Urinary bladder (tissue), 4 donors: Measurements from ENCODE around the gene TTC7B. TPM values are rescaled to one million over a fixed set of nuclear protein-coding genes. Genes with fewer than 3 reads are reported as not detected.

Source experiments
- DNase-seq: peaks from one replicate; pipeline ENCODE4 v3.0.0-alpha.2; 2015; ENCODE audit errors: extremely low spot score
- H3K27ac ChIP-seq: one replicate; pipeline ENCODE4 v1.5.1; 2013; ENCODE audit warnings: low read depth, mild to moderate bottlenecking, moderate library complexity
- H3K36me3 ChIP-seq: one replicate; pipeline ENCODE4 v1.6.1; 2013; ENCODE audit warnings: mild to moderate bottlenecking, moderate library complexity; ENCODE audit not compliant: insufficient read depth
- H3K4me1 ChIP-seq: one replicate; pipeline ENCODE4 v1.6.1; 2013; ENCODE audit warnings: mild to moderate bottlenecking, moderate library complexity; ENCODE audit not compliant: insufficient read depth
- H3K4me3 ChIP-seq: one replicate; pipeline ENCODE4 v1.5.1; 2013; ENCODE audit warnings: low read depth, low read length
- WGBS: extraction: QIAGEN DNeasy Blood & Tissue Kit; methylation state at CpG from one replicate; pipeline ENCODE4 v1.1.7; 2013; 5-methylcytosine and 5-hydroxymethylcytosine counted together
- polyA plus RNA-seq: library from polyadenylated mRNA; stranded (reverse); fragments of 200-250 nt; gene quantifications from one replicate; pipeline ENCODE4 v1.2.3, GENCODE V29; 2013
- total RNA-seq: library from RNA; depleted of rRNA; stranded (reverse); fragments of >200 nt; gene quantifications from one replicate; pipeline ENCODE4 v1.2.3, GENCODE V29; 2014
- donor health status: healthy with polysubstance abuse.
- donor health status: healthy.

Gene TTC7B
- total and polyA plus RNA-seq, 2 donors = 20.0 to 48.9 TPM

GRCh38 chr14:90562652-90563051, 253.6 kb downstream of the TTC7B start:
- Histone ChIP-seq H3K36me3 (no peaks in the 10 kb centered on the region), H3K4me1 (no peaks in the 10 kb centered on the region), H3K4me3 (no peak overlapping the region), H3K27ac (no peak overlapping the region)
- 84% methylated on average over 6 of the region's 6 CpGs for whole genome bisulfite sequencing
- DNase-seq = no peak

GRCh38 chr14:90561920-90562319, 254.3 kb downstream of the TTC7B start:
- DNase-seq = no peak
- no peak overlapping the region for H3K27ac ChIP-seq
- 88% methylated on average over 7 of the region's 7 CpGs for WGBS
- H3K36me3 ChIP-seq = no peaks in the 10 kb centered on the region
- no peak overlapping the region for H3K4me3 ChIP-seq
- H3K4me1 ChIP-seq = no peaks in the 10 kb centered on the region

GRCh38 chr14:90560991-90561390, 255.2 kb downstream of the TTC7B start:
- WGBS = 91% methylated on average over 10 of the region's 10 CpGs
- Histone ChIP-seq H3K4me1 (no peaks in the 10 kb centered on the region), H3K36me3 (no peaks in the 10 kb centered on the region), H3K27ac (no peak overlapping the region), H3K4me3 (no peak overlapping the region)
- DNase-seq = no peak

DNA sequence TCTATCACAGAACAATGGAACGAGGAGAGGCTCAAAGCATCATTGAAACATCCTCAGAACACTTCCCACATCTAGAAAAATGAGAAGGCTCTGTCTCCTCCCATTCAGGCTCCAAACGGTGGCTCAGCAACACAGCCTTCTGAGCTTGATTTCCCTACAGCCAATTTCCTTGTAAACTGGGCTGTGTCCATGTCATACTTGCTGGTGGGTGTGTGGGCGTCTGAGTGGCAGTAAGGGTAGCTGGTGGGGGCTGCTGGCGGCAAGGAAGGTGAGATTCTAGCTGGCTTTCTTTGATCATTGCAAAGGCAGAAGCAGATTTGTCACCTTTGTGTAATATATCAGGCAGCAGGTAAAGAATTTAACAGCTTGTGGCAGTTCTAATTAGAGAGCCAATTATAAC, 255.7 kb downstream of the TTC7B start:
- H3K4me3 ChIP-seq = no peak overlapping the region
- no peaks in the 10 kb centered on the region for H3K36me3 ChIP-seq
- H3K27ac ChIP-seq = no peak overlapping the region
- 84% methylated on average over 4 of the region's 4 CpGs for WGBS
- H3K4me1 ChIP-seq = no peaks in the 10 kb centered on the region
- DNase-seq = no peak

DNA sequence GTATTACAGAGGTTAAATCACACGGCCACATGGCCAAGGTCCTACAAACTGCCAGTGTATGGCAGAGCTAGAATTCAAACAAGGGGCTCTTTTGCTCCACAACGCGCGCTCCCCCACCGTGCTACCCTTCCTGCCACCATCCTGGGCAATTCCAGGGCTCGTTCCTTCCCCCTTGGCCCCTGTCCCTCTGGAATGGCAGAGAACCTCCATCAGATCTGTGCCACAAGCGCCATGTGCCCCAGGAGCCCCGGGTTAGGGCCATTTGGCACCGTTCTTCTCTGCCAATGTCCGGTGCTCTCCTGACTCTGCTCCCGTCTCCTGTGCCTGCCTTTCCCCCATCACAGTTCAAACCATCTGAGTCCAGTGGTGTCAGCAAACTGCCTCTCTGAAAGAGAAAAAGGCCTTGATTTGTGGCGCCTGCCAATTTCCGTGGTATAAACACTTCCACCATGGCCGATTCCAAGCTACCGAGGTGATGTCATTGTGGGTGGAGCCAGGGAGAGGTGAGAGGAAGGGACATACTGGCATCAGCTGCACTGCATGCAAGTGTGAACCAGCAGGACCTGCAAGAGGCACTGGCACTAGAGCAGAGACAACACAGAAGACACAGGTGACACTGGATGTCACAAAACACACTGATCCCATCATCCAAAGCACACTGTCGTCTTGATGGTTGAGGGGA, 256.3 kb downstream of the TTC7B start:
- Histone ChIP-seq H3K36me3 (no peaks in the 10 kb centered on the region), H3K4me3 (no peak overlapping the region), H3K27ac (no peak overlapping the region), H3K4me1 (no peaks in the 10 kb centered on the region)
- 92% methylated on average over 16 of the region's 16 CpGs for WGBS
- no peak for DNase-seq

GRCh38 chr14:90558983-90559590, 257.1 kb downstream of the TTC7B start:
- Histone ChIP-seq H3K4me1 (no peaks in the 10 kb centered on the region), H3K4me3 (no peak overlapping the region), H3K27ac (no peak overlapping the region), H3K36me3 (no peaks in the 10 kb centered on the region)
- WGBS = 91% methylated on average over 12 of the region's 12 CpGs
- DNase-seq = no peak

DNA sequence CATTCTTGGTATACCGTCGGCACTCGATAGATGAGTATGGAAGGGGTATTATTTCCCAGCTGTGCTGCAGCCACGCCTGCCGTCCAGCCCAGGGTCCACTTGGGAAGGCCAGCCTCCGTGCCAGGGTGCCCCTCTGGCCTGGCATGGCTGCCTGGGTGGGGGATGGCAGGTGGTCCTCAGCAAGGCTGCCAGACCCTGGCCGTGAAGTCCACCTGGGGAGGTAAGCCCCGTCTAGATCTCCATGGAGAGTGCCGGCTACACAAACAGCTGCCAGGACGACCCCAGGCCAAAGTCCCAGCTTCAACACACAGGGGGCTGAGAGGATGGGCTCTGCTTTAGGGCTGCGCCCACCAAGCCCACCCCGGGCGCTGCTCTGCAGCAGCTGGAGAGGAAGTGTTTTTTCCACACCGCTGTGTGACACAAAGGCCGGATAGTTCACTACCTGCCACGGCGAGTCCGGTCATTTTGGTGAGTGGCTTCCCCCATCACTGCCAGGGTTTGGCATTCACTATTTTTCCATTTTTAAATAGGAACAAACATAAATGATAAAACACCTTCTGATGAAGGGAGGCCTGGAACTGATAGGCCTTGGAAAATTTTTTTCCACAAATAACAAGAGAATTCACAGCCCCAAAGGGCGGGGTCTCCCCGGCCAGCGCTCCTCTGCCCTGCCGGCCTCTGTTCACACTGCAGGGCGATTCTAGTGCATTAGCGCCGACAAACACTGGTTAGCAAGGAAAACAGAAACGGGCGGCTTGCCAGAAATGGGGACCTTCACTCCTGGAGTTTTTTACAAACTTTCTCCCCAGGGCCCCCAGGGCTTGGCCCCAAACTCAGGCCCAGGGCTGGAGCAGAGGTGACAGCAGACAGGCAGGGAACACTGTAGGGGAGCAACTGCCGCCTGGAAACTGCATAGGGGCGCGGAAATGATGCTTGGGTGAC, 257.9 kb downstream of the TTC7B start:
- Histone ChIP-seq H3K4me3 (no peak overlapping the region), H3K4me1 (no peaks in the 10 kb centered on the region), H3K27ac (no peak overlapping the region), H3K36me3 (no peaks in the 10 kb centered on the region)
- WGBS = 88% methylated on average over 30 of the region's 30 CpGs
- DNase-seq = no peak

DNA sequence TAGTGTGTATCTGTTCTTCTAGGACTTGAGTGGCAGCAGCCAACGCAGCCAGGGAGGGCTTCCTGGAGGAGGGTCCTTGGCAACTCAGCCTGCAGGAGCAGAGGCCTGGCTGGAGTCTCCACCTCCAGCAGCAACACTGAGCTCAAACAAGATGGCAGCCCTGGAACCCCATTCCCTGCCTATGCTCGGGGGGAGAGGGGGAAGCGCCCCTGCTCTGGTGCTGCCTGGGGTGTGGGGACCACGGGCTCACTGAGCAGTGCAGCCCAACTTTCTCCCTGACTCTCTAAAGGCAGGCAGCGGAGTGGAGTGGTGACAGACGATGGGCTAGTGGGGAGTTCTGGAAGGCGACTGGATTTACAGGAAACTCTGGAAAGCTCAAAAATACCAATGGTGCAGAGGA, 258.7 kb downstream of the TTC7B start:
- 93% methylated on average over 7 of the region's 7 CpGs for WGBS
- Histone ChIP-seq H3K27ac (no peak overlapping the region), H3K36me3 (no peaks in the 10 kb centered on the region), H3K4me1 (no peaks in the 10 kb centered on the region), H3K4me3 (no peak overlapping the region)
- DNase-seq = no peak

DNA sequence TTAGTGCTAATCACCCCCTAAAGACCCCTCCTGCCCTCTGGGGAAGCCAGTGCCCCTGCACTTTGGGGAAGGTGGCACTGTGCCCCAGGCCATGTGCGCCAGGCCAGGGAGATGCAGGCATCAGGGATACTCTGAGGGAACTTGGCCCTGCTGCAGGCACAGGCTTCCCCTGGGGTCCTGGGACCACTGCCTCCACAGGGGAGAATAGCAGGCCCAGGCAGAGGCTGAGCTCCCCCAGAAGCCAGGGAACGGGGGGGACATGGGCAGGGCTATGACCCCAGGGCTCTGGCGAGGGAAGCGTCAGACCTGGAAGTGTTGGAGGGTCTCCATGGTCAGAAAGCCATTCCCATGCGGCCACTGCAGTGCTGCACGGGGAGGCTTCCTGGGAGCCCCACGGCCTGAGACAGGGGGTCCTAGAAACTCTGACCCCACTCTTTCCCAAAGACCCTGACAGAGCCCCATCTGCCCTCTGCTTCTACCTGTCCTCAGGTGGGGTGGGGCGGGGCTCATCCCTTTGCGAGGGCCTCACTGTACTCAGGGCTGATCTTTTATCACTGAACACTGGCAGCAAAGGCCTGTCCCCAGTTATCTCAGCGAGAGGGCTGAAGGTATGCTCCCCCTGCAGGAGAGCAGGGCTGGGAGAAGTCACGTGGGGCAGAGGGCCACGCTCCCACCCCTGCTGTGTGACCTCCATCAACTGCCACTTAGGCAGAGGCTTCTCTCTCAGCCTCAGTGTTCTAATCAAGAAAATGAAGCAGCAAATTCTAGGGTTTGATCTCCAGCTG, 259.4 kb downstream of the TTC7B start:
- Histone ChIP-seq H3K4me3 (no peak overlapping the region), H3K4me1 (no peaks in the 10 kb centered on the region), H3K36me3 (no peaks in the 10 kb centered on the region), H3K27ac (no peak overlapping the region)
- 92% methylated on average over 12 of the region's 12 CpGs for WGBS
- no peak for DNase-seq

- no peak for DNase-seq
- no peaks in the 10 kb centered on the region for H3K36me3 ChIP-seq
- no peak overlapping the region for H3K27ac ChIP-seq
- WGBS = 48% methylated on average over 17 of the region's 17 CpGs
- H3K4me3 ChIP-seq = no peak overlapping the region
- H3K4me1 ChIP-seq = no peaks in the 10 kb centered on the region
Measured at GRCh38 chr14:90556012-90556477, 260.2 kb downstream of the TTC7B start.

GRCh38 chr14:90555126-90556011, 260.9 kb downstream of the TTC7B start:
- DNase-seq = no peak
- H3K36me3 ChIP-seq = no peaks in the 10 kb centered on the region
- H3K4me1 ChIP-seq = no peaks in the 10 kb centered on the region
- 89% methylated on average over 21 of the region's 21 CpGs for WGBS
- H3K27ac ChIP-seq = no peak overlapping the region
- H3K4me3 ChIP-seq = no peak overlapping the region

- H3K27ac ChIP-seq = no peak overlapping the region
- H3K4me1 ChIP-seq = no peaks in the 10 kb centered on the region
- H3K4me3 ChIP-seq = no peak overlapping the region
- no peaks in the 10 kb centered on the region for H3K36me3 ChIP-seq
- no peak for DNase-seq
- 90% methylated on average over 13 of the region's 13 CpGs for WGBS
Measured at GRCh38 chr14:90554341-90554740, 261.9 kb downstream of the TTC7B start.
